NCI-H146 treated with DMSO at 0.1 percent for 48 hours (cell line): Measurements from ENCODE around the gene OPN1MW.
"Not testable (repeated sequence)": the region's sequence is repeated elsewhere in the genome, so short reads cannot be mapped to it uniquely, and the experiment has no call there.

Experiments
- DNase-seq: peaks from one replicate; lab custom pipeline; 2025; ENCODE audit not compliant: unreplicated experiment; lab: John Stamatoyannopoulos, UW

Gene OPN1MW

GRCh38 chrX:154182296-154182695 is at the start of gene OPN1MW:
OPN1MW (plus strand) TSS chrX:154182596; CDS start chrX:154182678, 82 bp downstream.
- not testable (repeated sequence) for DNase-seq

GRCh38 chrX:154135458-154136229 is 46.8 kb upstream of the OPN1MW start:
- no peak for DNase-seq

GRCh38 chrX:154136627-154137161 is 45.7 kb upstream of the OPN1MW start:
- DNase-seq, result no peak

GRCh38 chrX:154138857-154139256 is 43.5 kb upstream of the OPN1MW start:
- no peak for DNase-seq

- no peak for DNase-seq
Measured at GRCh38 chrX:154140206-154140605, 42.2 kb upstream of the OPN1MW start.

- no peak for DNase-seq
Measured at GRCh38 chrX:154140742-154141141, 41.7 kb upstream of the OPN1MW start.

- no peak for DNase-seq
Measured at GRCh38 chrX:154142386-154142785, 40.0 kb upstream of the OPN1MW start.

- DNase-seq, result no peak
Measured at GRCh38 chrX:154142950-154143745, 39.2 kb upstream of the OPN1MW start.

GRCh38 chrX:154144010-154144409 is 38.4 kb upstream of the OPN1MW start, which contains the start of gene OPN1LW:
OPN1LW (plus strand) TSS chrX:154144243; CDS start chrX:154144284, 41 bp downstream.
- DNase-seq, result not testable (repeated sequence)

GRCh38 chrX:154151030-154151429 is 31.4 kb upstream of the OPN1MW start:
- not testable (repeated sequence) for DNase-seq

GRCh38 chrX:154156221-154156620 is 26.2 kb upstream of the OPN1MW start:
- DNase-seq, result not testable (repeated sequence)

GRCh38 chrX:154157207-154157606 is 25.2 kb upstream of the OPN1MW start:
- not testable (repeated sequence) for DNase-seq

GRCh38 chrX:154159345-154159744 is 23.1 kb upstream of the OPN1MW start:
- DNase-seq, result not testable (repeated sequence)

- DNase-seq, result not testable (repeated sequence)
Measured at GRCh38 chrX:154164902-154165301, 17.5 kb upstream of the OPN1MW start.

- DNase-seq, result not testable (repeated sequence)
Measured at GRCh38 chrX:154168384-154168783, 14.0 kb upstream of the OPN1MW start.

- not testable (repeated sequence) for DNase-seq
Measured at GRCh38 chrX:154172535-154172943, 9.9 kb upstream of the OPN1MW start.

- DNase-seq, result not testable (repeated sequence)
Measured at GRCh38 chrX:154174356-154174755, 8.0 kb upstream of the OPN1MW start.

GRCh38 chrX:154183794-154184193 is 1.4 kb downstream of the OPN1MW start:
- not testable (repeated sequence) for DNase-seq

- DNase-seq, result not testable (repeated sequence)
Measured at GRCh38 chrX:154192846-154193245, 10.4 kb downstream of the OPN1MW start.

- not testable (repeated sequence) for DNase-seq
Measured at GRCh38 chrX:154194316-154194715, 11.9 kb downstream of the OPN1MW start.

- not testable (repeated sequence) for DNase-seq
Measured at GRCh38 chrX:154196466-154196865, 14.1 kb downstream of the OPN1MW start.
